HuH-7 (cell line): ENCODE measurements around the gene AFF1.
"Not testable (repeated sequence)": the region's sequence is repeated elsewhere in the genome, so short reads cannot be mapped to it uniquely, and the experiment has no call there.

Experiments used
- DNase-seq: peaks from one replicate; pipeline ENCODE4 v3.0.0; 2011; ENCODE audit warnings: low spot score

AFF1 gene

GRCh38 chr4:87116231-87116630 lies 181.4 kb downstream of the AFF1 start:
- DNase-seq = no peak

- DNase-seq = no peak
Measured at GRCh38 chr4:87117051-87117731, 182.4 kb downstream of the AFF1 start.

GRCh38 chr4:87117732-87118075 lies 182.9 kb downstream of the AFF1 start:
- no peak for DNase-seq

GRCh38 chr4:87118421-87118820 lies 183.6 kb downstream of the AFF1 start:
- no peak for DNase-seq

- no peak for DNase-seq
Measured at GRCh38 chr4:87118826-87119225, 184.0 kb downstream of the AFF1 start.

GRCh38 chr4:87120010-87120409 lies 185.2 kb downstream of the AFF1 start:
- DNase-seq = no peak

- no peak for DNase-seq
Measured at GRCh38 chr4:87120411-87121162, 185.8 kb downstream of the AFF1 start.

- no peak for DNase-seq
Measured at GRCh38 chr4:87121341-87122065, 186.7 kb downstream of the AFF1 start.

GRCh38 chr4:87122252-87122651 lies 187.4 kb downstream of the AFF1 start:
- no peak for DNase-seq

- no peak for DNase-seq
Measured at GRCh38 chr4:87126056-87126455, 191.2 kb downstream of the AFF1 start.

- no peak for DNase-seq
Measured at GRCh38 chr4:87128006-87128705, 193.3 kb downstream of the AFF1 start.

GRCh38 chr4:87129681-87130080 lies 194.9 kb downstream of the AFF1 start:
- DNase-seq = no peak

- no peak for DNase-seq
Measured at GRCh38 chr4:87130985-87131703, 196.3 kb downstream of the AFF1 start.

- no peak for DNase-seq
Measured at GRCh38 chr4:87132035-87132434, 197.2 kb downstream of the AFF1 start.

- no peak for DNase-seq
Measured at GRCh38 chr4:87133183-87133582, 198.4 kb downstream of the AFF1 start.

GRCh38 chr4:87134122-87134521 lies 199.3 kb downstream of the AFF1 start:
- DNase-seq = no peak

- no peak for DNase-seq
Measured at GRCh38 chr4:87141428-87141827, 206.6 kb downstream of the AFF1 start.

GRCh38 chr4:87144356-87144755 lies 209.5 kb downstream of the AFF1 start:
- no peak for DNase-seq

GRCh38 chr4:87145934-87146333 lies 211.1 kb downstream of the AFF1 start:
- DNase-seq = not testable (repeated sequence)

GRCh38 chr4:87147116-87147515 lies 212.3 kb downstream of the AFF1 start:
- DNase-seq = no peak

GRCh38 chr4:87150498-87151261 lies 215.9 kb downstream of the AFF1 start:
- DNase-seq = peak; percentile 25
